DND-41 (cell line): ENCODE data around the gene SKA1.

ENCODE experiments used
- EZH2 ChIP-seq: IDR thresholded peaks from 3 replicates; pipeline ENCODE4 v1.6.1; 2012; ENCODE audit warnings: borderline replicate concordance, low read depth, mild to moderate bottlenecking, moderate library complexity, low read length, inconsistent platforms; ENCODE audit not compliant: severe bottlenecking
- TF ChIP-seq, protein P1 (sequence below): IDR thresholded peaks from 2 replicates; pipeline ENCODE4 v1.5.1; 2012; ENCODE audit warnings: borderline replicate concordance, low read length, moderate library complexity, mild to moderate bottlenecking; ENCODE audit not compliant: poor library complexity, severe bottlenecking; ENCODE audit errors: extremely low read depth

DNA sequence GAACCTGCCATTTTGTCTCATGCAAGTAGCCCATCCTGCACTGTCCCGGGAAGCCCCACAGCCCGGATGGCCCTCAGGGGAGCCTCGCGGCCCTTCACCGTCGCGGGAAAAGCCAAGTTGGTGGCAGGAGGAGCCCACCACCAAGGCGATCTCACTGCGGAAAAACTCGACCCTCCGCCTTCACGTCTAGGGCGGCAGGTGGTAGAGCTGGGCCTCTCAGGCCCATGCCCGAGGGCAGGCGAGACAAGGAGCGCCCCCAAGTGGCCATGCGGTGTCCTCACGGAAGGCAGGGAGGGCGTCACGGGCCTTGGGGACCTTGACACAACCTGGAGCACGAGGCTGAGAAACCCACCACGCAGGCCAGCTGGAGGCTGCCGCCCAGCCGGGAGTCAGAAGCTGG lies 34.8 kb upstream of the SKA1 start:
- TF ChIP-seq, protein P1, sequence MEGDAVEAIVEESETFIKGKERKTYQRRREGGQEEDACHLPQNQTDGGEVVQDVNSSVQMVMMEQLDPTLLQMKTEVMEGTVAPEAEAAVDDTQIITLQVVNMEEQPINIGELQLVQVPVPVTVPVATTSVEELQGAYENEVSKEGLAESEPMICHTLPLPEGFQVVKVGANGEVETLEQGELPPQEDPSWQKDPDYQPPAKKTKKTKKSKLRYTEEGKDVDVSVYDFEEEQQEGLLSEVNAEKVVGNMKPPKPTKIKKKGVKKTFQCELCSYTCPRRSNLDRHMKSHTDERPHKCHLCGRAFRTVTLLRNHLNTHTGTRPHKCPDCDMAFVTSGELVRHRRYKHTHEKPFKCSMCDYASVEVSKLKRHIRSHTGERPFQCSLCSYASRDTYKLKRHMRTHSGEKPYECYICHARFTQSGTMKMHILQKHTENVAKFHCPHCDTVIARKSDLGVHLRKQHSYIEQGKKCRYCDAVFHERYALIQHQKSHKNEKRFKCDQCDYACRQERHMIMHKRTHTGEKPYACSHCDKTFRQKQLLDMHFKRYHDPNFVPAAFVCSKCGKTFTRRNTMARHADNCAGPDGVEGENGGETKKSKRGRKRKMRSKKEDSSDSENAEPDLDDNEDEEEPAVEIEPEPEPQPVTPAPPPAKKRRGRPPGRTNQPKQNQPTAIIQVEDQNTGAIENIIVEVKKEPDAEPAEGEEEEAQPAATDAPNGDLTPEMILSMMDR: peak; percentile 21
- no peak for TF ChIP-seq EZH2
